ENCODE data around the gene ZFP57.
"Not testable (repeated sequence)": the region's sequence is repeated elsewhere in the genome, so short reads cannot be mapped to it uniquely, and the experiment has no call there.

Gene ZFP57

GRCh38 chr6:29661502-29662141 lies 19.3 kb downstream of the ZFP57 start:
- DNase-seq; in situ Hi-C loops (cut with MboI; ENCODE audit: low pct_unique_long_range_greater_than_20kb, low sequenced_read_pairs): not testable (repeated sequence)

GRCh38 chr6:29661071-29661470 lies 19.9 kb downstream of the ZFP57 start:
- in situ Hi-C loops (cut with MboI; ENCODE audit: low pct_unique_long_range_greater_than_20kb, low sequenced_read_pairs): no loop called here
- no peak for DNase-seq

- no peak for DNase-seq
- in situ Hi-C loops (cut with MboI; ENCODE audit: low pct_unique_long_range_greater_than_20kb, low sequenced_read_pairs): no loop called here
These were observed 24.2 kb downstream of the ZFP57 start, which contains the start of gene MOG for GRCh38 chr6:29656798-29657197. Gene MOG (plus strand): TSS chr6:29657092. CDS start chr6:29657210, 118 bp downstream.

GRCh38 chr6:29656157-29656556 lies 24.8 kb downstream of the ZFP57 start:
- no peak for DNase-seq
- in situ Hi-C loops (cut with MboI; ENCODE audit: low pct_unique_long_range_greater_than_20kb, low sequenced_read_pairs): no loop called here

GRCh38 chr6:29655658-29656057 lies 25.3 kb downstream of the ZFP57 start:
- in situ Hi-C loops (cut with MboI; ENCODE audit: low pct_unique_long_range_greater_than_20kb, low sequenced_read_pairs): no loop called here

GRCh38 chr6:29653452-29654038 lies 27.4 kb downstream of the ZFP57 start:
- peak; percentile 45 for DNase-seq
- in situ Hi-C loops (cut with MboI; ENCODE audit: low pct_unique_long_range_greater_than_20kb, low sequenced_read_pairs): no loop called here

More at GRCh38 chr6:29655658-29656057, 25.3 kb downstream of the ZFP57 start:
- no peak for DNase-seq

- in situ Hi-C loops (cut with MboI; ENCODE audit: low pct_unique_long_range_greater_than_20kb, low sequenced_read_pairs): no loop called here
- no peak for DNase-seq
These were observed 28.8 kb downstream of the ZFP57 start for GRCh38 chr6:29652198-29652584.

- in situ Hi-C loops (cut with MboI; ENCODE audit: low pct_unique_long_range_greater_than_20kb, low sequenced_read_pairs): no loop called here
- peak; percentile 56 for DNase-seq
These were observed 29.3 kb downstream of the ZFP57 start for GRCh38 chr6:29651413-29652197.

GRCh38 chr6:29649701-29650673 lies 31.0 kb downstream of the ZFP57 start:
- DNase-seq: peak; percentile 96
- in situ Hi-C loops (cut with MboI; ENCODE audit: low pct_unique_long_range_greater_than_20kb, low sequenced_read_pairs): no loop called here

GRCh38 chr6:29647927-29648642 lies 32.9 kb downstream of the ZFP57 start:
- in situ Hi-C loops (cut with MboI; ENCODE audit: low pct_unique_long_range_greater_than_20kb, low sequenced_read_pairs): no loop called here
- peak; percentile 30 for DNase-seq

- DNase-seq: no peak
- in situ Hi-C loops (cut with MboI; ENCODE audit: low pct_unique_long_range_greater_than_20kb, low sequenced_read_pairs): no loop called here
These were observed 39.4 kb downstream of the ZFP57 start for GRCh38 chr6:29641430-29642148.

- in situ Hi-C loops (cut with MboI; ENCODE audit: low pct_unique_long_range_greater_than_20kb, low sequenced_read_pairs): no loop called here
These were observed 43.7 kb downstream of the ZFP57 start for GRCh38 chr6:29637247-29637646.

GRCh38 chr6:29633534-29633905 lies 47.4 kb downstream of the ZFP57 start:
- DNase-seq: no peak
- in situ Hi-C loops (cut with MboI; ENCODE audit: low pct_unique_long_range_greater_than_20kb, low sequenced_read_pairs): no loop called here

More at GRCh38 chr6:29637247-29637646, 43.7 kb downstream of the ZFP57 start:
- DNase-seq: no peak

GRCh38 chr6:29632789-29633533 lies 48.0 kb downstream of the ZFP57 start, which contains the start of gene GABBR1:
Gene GABBR1 (minus strand): TSS chr6:29633183. CDS start chr6:29632385, 798 bp downstream.
- in situ Hi-C loops (cut with MboI; ENCODE audit: low pct_unique_long_range_greater_than_20kb, low sequenced_read_pairs): no loop called here
- peak; percentile 74 for DNase-seq

- in situ Hi-C loops (cut with MboI; ENCODE audit: low pct_unique_long_range_greater_than_20kb, low sequenced_read_pairs): no loop called here
- DNase-seq: peak; percentile 27
These were observed 48.9 kb downstream of the ZFP57 start for GRCh38 chr6:29631860-29632731.

GRCh38 chr6:29631209-29631810 lies 49.6 kb downstream of the ZFP57 start:
- in situ Hi-C loops (cut with MboI; ENCODE audit: low pct_unique_long_range_greater_than_20kb, low sequenced_read_pairs): no loop called here
- no peak for DNase-seq

Data from KBM-7 (cell line).